AML-193 (cell line): ENCODE measurements around the gene WASHC1.
"Not testable (repeated sequence)": the region's sequence is repeated elsewhere in the genome, so short reads cannot be mapped to it uniquely, and the experiment has no call there.

Experiments used
- DNase-seq, 2 experiments: peaks; one replicate each; lab custom pipeline; 2025; lab: John Stamatoyannopoulos, UW

The WASHC1 gene

GRCh38 chr9:29356-29755 lies at the start of gene WASHC1:
WASHC1 (minus strand) TSS chr9:29456; CDS start chr9:24999, 4,457 bp downstream.
- DNase-seq = not testable (repeated sequence)

- DNase-seq = not testable (repeated sequence)
These were observed 49.1 kb upstream of the WASHC1 start for GRCh38 chr9:78333-78732.

GRCh38 chr9:76389-76788 lies 47.1 kb upstream of the WASHC1 start:
- not testable (repeated sequence) for DNase-seq

- DNase-seq = not testable (repeated sequence)
These were observed 44.8 kb upstream of the WASHC1 start for GRCh38 chr9:73900-74525.

- DNase-seq = not testable (repeated sequence)
These were observed 44.0 kb upstream of the WASHC1 start for GRCh38 chr9:73076-73899.

GRCh38 chr9:63031-63629 lies 33.9 kb upstream of the WASHC1 start:
- not testable (repeated sequence) for DNase-seq

GRCh38 chr9:52678-53077 lies 23.4 kb upstream of the WASHC1 start:
- DNase-seq = not testable (repeated sequence)

GRCh38 chr9:48190-48842 lies 19.1 kb upstream of the WASHC1 start:
- DNase-seq = not testable (repeated sequence)

GRCh38 chr9:46639-47271 lies 17.5 kb upstream of the WASHC1 start:
- DNase-seq = not testable (repeated sequence)

GRCh38 chr9:46164-46563 lies 16.9 kb upstream of the WASHC1 start:
- not testable (repeated sequence) for DNase-seq

GRCh38 chr9:45180-45878 lies 16.1 kb upstream of the WASHC1 start:
- not testable (repeated sequence) for DNase-seq

- not testable (repeated sequence) for DNase-seq
These were observed 15.2 kb upstream of the WASHC1 start for GRCh38 chr9:44416-44815.

GRCh38 chr9:43636-44035 lies 14.4 kb upstream of the WASHC1 start:
- DNase-seq = not testable (repeated sequence)

GRCh38 chr9:43116-43515 lies 13.9 kb upstream of the WASHC1 start:
- DNase-seq = not testable (repeated sequence)

- not testable (repeated sequence) for DNase-seq
These were observed 12.6 kb upstream of the WASHC1 start for GRCh38 chr9:41819-42218.

- peak; percentile 21 to 32 for DNase-seq
These were observed 12.0 kb upstream of the WASHC1 start for GRCh38 chr9:41261-41676.

GRCh38 chr9:32308-32707 lies 3.1 kb upstream of the WASHC1 start:
- DNase-seq = not testable (repeated sequence)

GRCh38 chr9:28775-29174 lies 481 bp downstream of the WASHC1 start:
- DNase-seq = not testable (repeated sequence)

GRCh38 chr9:21621-22020 lies 7.6 kb downstream of the WASHC1 start:
- DNase-seq = not testable (repeated sequence)

GRCh38 chr9:16875-17274 lies 12.4 kb downstream of the WASHC1 start:
- DNase-seq = not testable (repeated sequence)
